Right ventricle myocardium superior (tissue), 1 donor: Measurements from ENCODE around the gene GNB1. TPM values are rescaled to one million over a fixed set of nuclear protein-coding genes. Genes with fewer than 3 reads are reported as not detected.
A peak's percentile ranks its signal among the peaks of the same experiment; 100 is the strongest.
"Not testable (repeated sequence)": the region's sequence is repeated elsewhere in the genome, so short reads cannot be mapped to it uniquely, and the experiment has no call there.

ENCODE experiments used
- ATAC-seq: fragments of 200-7000 bp; cut with Tn5 transposase; one replicate; pipeline ENCODE4 v1.9.1; 2020; ENCODE audit warnings: mild to moderate bottlenecking; ENCODE audit not compliant: poor library complexity
- DNase-seq: peaks from one replicate; pipeline ENCODE4 v3.0.0-alpha.2; 2020
- intact Hi-C: fragments of 100-400 bp; cut with DNase I; formaldehyde crosslinking; loops from one replicate; pipeline ENCODE4 v1.11.2; 2022
- total RNA-seq: library from RNA; stranded (reverse); fragmentation: NEBNext Ultra II Directional; extraction: Animal tissue kit (Norgen Biotek cat#: 25700); gene quantifications from one replicate; pipeline ENCODE4 v1.2.1, GENCODE V29; 2021
- donor health status: DM: no; HTN: yes; CAD: no; lungs with severe emphysema.

The GNB1 gene
- total RNA-seq, 1 donor from 2014 or later, result 154 TPM

DNA sequence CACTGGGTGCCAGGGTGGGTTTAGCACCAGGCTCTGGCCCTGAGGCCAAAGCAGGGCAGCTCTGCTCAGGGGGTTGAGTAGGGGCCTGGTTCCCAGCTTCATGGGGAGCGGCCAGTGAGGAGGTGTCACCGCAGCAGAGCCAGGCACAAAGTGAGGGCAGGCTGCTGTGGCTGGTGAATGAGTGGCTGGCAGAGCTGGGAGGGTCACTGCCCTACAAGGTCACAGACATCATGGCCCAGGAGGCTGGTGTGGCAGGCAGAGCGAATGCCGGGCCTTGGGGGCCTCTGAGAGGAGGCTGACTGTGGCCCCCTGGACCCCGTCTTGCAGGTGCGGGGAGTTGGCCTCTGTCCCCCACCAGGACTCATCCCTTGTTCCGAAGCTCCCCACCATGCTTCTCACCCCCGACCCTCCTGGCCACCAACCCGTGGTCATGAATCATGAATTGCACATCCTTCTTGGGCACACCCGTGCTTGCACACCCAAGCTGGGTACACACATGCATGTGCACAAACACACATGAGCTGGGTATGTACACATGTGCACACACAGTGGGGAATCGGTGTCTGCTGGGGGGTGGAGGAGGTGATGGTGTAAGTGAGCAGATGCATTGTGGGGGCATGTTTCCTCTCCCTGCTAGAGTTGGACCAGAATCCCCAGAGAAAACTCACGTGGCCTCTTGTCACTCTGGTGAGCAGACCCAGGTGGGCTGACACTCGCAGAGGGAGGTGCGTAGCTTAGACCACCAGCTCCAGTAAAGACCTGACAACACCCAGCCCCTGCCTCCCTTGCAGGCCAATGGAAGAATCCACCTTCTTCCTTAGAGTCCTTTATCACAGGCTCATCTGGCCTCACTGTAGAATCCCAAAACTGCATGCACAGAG, 4.8 kb upstream of the GNB1 start:
- intact Hi-C loops, result no loop called here
- DNase-seq, result no peak
- no peak for ATAC-seq

DNA sequence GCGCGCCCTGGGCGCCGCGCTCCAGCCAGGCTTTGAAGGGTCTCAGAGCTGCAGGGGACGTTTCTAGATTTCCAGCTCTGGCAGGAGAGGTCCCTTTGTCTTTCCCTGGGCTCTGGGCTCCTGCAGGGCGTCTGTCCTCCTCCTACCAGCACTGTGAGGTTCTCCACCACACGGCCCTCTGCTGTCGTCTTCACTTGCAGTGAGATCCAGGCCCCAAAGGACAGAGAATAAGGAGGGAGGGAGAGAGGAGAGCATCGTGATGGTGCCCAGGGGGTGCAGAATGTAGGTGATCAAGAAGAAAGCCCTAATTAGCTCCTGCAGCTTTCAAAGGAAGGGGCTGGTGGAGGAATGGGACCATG, 4.2 kb upstream of the GNB1 start:
- ATAC-seq (no peak), DNase-seq (no peak)
- intact Hi-C loops, result no loop called here

DNA sequence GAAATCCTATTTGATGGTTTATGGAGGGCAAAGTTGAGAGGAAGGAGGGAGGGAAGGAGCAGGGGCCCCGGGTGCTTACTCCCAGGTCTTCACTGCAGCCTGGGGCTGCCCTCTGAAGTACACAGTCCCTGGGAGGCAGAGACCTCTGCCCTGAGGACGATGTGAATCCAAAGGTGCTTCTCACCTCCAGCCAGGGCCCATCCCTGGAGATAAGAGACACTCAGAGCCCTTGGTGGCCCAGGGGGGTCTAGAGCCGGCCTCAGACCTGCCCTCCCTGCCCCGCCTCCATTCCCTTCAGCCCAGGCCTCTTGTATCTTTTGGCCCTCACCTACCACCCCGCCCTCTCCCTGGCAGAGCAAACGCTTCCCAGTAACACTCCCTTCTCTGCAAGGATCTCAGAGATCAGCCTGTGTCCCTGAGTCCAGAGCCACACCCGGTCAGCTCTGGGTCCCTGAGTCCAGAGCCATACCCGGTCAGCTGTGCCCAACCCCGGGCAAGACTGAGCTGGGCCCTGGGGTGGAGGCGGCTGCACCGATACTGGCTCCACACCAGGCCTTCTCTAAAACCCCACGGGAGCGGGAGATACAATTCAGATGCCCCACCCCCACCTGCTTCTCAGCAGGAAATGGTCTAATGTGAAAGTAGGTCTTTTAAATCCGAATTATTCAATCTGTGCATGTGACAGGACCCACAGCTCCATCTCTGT, 3.6 kb upstream of the GNB1 start:
- peak; percentile 33 for ATAC-seq
- intact Hi-C loops, result no loop called here
- peak; percentile 74 for DNase-seq

DNA sequence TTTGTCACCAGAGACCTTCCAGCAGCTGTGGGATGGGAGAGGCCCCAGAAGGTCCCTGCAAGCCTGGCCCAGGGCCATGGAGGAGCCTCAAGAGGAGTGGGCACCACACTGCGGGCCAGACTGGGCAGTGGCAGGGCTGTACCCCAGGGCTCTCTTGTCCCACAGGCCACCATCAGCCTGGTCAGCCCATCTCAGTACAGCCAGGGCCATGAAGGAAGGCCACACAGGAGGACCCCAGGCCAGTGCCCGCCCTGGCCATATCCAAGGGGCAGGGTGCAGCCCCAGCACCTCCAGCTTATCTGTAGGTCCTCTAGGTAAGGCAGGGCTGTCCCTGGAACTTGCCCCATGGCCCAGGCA, 3.1 kb upstream of the GNB1 start:
- DNase-seq, result no peak
- intact Hi-C loops, result no loop called here

DNA sequence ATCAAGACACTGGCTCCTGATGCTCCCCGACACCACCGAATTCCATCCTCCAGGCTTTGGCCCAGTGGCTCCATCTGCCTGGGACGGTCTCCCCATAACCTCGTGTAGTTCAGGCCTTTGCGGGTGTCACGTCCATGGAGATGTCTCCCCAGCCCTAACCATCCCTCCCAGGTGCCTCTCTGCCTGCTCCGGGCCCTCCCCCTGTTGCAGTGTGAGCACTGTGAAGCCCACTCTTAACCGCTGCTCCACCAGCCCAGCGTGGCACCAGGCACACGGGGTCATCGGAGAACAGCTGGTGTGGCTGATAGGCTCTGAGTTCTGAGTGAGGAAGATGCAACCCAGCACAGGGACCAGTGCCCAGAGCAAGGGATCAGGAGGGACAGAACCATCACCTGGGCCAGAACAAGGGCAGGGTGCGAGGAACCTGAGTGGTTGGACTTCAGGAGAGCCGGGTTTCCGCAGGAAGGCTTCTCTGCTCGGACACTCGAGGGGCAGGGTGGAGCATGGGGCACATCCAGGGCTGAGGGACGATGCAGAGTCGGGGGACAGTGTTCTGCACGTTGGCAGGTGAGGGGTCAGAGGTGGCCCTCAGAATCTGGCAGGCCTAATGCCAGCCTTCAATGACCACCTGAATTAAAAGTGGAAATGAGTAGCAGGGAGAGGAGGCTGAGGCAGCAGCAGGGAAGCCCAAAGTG, 2.6 kb upstream of the GNB1 start:
- no peak for ATAC-seq
- no peak for DNase-seq
- intact Hi-C loops, result no loop called here

More for the DNA sequence above, 3.1 kb upstream of the GNB1 start:
- ATAC-seq, result no peak

DNA sequence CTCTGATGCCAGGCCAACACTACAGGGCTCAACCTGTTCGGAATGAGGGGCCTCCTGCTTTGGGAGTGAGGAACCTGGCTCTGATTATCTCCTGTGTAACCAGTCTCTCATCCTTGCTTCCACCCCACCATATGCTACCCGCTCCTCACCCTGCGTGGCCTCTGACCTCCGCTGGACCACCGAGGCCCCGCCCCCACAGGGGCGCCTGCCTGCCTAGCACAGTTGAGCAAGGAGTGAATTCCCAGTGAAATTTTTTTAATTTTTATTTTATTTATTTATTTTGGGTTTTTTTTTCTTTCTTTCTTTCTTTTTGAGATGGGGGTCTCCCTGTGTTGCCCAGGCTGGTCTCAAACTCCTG, 1.9 kb upstream of the GNB1 start:
- intact Hi-C loops, result no loop called here
- DNase-seq, result no peak

DNA sequence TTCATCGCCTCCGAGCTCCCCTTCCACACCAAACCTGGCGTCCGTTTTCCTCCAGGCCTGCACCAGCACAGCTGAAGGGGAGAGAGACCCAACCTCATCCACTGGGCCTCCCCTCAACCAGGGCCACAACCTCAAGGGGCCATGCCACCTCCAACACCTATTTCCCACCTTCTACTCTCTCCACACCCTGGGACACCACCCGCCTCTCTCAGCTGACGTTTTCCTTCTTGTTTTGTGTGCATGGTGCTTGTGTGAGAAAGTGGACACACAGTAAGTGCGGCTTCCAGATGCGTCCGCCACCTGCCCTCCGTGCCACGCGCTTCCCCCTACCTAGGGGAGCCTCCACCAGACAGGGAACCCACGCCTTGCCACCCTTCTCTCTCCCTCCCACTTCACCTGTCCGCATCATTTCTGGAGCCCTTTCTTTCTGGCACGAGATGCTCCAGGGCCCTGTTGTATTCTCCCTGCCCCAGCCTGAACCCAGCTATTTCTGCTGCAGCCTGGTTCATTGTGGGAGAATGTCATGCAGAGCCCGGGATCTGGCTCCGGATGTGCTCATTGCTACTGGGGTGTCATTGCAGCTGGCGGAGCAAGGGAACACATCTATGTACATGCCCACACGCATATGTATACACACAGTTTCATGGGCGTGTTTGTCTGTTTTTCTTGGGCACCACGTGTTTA, 1.3 kb upstream of the GNB1 start:
- DNase-seq (no peak), ATAC-seq (no peak)

More for the DNA sequence above, 1.9 kb upstream of the GNB1 start:
- ATAC-seq, result no peak

DNA sequence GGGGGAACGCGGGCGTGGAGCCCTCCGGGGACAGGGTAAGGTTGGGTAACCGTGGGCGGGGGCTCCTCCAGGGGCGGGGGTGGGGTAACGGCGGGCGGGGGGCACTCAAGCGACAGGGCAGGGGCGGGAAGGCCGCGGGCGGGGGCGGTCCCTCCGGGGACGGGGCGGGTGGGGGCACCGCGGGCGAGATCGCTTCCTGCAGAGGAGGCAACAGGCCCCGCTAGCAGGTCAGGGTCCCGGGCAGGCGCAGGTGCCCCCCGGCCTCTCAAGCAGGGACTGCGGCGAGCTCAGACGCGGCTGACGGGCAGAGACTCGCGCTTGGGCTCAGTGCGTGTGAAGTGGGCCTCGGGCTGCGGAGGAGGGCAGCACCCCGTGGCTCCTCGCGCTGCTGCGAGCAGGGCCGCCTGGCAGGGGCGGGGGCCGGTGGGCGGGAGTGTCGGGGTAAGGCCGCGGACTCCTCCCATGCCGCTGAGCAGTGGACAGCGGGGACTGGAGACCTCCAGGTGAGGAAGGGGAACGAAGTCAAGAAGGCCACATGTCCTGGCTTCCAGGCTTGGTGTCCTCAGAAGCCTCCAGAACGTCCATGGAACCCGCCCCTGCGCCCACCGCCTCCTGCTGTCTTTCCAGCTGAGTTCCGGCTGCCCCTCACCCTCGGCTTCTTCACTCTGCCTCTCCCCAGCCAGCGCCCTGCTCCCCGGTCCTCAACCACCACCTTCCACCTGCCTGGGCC, 627 bp upstream of the GNB1 start:
- intact Hi-C loops, result no loop called here
- DNase-seq (peak; percentile 83), ATAC-seq (peak; percentile 70)

More for the DNA sequence above, 1.3 kb upstream of the GNB1 start:
- intact Hi-C loops, result no loop called here

DNA sequence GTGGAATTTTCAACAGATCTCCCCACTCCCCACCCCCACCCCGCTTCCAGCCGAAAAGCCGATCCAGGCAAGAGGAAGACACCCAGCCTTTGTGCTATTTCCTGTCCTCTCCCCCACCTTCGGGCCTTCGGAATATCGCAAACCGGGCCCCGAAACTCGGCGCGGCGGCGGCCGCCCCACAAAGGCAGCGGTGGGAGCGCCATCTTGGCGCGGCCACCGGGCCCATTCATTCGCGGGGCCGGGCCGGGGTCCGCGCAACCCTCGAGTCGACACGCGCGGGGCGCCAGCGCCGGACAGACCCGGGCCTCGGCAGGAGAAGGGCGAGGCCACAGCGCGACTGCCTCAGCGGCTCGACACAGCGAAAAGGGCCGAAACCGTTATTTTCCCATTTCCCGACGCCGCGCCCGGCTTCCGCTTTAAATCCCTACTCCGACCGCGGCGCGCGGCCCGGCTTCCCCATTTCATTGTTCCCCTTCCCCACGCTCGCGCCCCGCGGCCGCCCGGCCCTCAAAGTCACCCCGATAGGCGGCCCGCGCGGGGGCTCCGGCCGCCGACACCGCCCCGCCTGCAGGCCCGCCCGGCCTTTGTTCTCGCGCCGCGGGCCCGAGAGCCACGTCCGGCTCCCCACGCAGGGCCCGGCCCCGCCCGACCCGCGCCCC, 911 bp downstream of the GNB1 start:
- intact Hi-C loops, result no loop called here
- DNase-seq, result peak; percentile 89
- ATAC-seq, result peak; percentile 1

DNA sequence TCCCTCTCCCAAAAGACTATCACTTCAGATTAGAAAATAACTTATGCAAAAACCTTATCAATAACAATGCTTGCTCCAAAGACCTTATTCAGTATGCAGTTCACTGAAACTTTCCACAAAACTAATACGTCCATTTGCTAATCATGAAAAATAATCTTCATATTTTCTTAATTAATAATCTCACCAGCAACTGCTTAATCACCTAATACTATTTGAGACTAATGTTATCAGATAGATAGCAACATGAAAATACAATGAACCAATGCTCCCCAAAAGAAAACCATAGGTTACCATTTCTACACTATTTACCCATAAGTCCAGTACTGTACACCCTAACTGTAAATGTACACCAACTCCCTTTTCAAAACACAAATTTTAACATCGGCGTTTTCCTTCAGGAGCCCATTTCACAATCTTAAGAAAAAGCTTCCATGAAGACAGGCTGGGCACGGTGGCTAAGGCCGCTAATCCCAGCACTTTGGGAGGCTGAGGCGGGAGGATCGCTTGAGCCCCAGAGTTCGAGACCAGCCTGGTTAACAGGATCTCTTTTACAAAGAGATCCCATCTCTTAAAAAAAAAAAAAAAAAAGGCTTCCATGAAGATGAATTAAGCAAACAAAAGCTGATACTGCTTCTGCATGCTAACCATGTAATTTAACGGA, 1.7 kb downstream of the GNB1 start:
- intact Hi-C loops, result no loop called here
- no peak for DNase-seq
- no peak for ATAC-seq

DNA sequence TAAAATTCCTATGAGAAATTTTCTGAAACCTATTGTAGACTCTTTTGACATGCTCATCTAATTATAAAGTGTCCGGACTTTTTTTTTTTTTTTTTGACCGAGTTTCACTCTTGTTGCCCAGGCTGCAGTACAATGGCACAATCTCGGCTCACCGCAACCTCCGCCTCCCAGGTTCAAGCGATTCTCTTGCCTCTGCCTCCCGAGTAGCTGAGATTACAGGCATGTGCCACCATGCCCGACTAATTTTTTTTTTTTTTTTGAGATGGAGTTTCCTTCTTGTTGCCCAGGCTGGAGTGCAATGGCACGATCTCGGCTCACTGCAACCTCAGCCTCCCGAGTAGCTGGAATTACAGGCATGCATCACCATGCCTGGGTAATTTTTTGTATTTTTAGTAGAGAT, 7.0 kb downstream of the GNB1 start:
- DNase-seq, intact Hi-C loops, ATAC-seq: not testable (repeated sequence)

DNA sequence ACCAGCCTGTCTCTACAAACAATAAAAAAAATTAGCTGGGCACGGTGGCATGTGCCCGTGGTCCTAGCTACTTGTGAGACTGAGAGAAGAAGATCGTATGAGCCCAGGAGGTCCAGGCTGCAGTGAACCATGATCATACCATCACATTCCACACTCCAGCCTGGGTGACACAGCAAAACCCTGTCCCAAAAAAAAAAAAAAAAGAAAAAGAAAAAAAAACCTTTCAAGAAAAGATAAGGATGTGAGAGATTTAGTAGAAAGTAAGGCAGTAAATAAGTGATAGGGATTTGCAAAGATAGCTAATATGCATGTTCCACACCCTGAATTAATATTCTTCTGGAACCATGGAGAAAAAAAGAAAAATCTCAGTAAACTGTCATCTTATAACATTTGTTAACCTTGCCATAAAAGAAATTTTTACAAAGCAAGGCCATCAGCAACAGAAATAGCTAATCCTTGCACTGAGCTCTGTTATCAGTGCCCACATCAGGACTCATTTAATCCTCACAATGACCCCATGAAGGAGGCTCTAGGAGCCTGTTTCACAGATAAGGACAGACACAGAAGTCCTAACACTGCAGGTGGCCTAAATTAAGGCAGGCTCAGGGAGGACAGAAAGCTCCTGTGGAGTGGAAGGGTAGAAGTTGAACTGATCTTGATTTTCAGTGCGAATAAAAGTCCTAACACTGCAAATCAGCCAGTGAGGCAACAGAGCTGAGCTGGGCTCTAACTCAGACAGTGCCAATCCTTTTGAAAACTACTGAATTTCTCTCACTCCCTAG, 7.6 kb downstream of the GNB1 start:
- intact Hi-C loops, result no loop called here
- DNase-seq (no peak), ATAC-seq (peak; percentile 23)

DNA sequence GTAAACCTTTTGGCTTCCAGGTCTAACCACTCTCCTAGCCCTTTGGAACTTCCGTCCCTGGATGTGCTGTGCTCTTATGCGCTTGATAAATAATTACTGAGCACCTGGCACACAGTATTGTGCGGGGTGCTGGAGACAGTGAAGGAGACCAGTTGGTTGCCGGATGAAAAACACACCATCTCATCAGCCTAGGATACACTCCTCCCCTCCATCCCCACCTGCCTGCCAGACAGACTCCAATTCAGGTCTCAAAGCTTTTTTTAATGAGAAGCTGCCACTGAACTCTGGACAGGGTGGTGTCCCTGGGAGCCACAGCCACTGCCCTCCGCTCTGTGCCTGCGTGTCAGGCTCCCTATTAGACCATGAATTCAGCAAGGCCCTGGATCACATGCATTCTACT, 9.2 kb downstream of the GNB1 start:
- no peak for DNase-seq
- peak; percentile 31 for ATAC-seq
- intact Hi-C loops, result no loop called here

DNA sequence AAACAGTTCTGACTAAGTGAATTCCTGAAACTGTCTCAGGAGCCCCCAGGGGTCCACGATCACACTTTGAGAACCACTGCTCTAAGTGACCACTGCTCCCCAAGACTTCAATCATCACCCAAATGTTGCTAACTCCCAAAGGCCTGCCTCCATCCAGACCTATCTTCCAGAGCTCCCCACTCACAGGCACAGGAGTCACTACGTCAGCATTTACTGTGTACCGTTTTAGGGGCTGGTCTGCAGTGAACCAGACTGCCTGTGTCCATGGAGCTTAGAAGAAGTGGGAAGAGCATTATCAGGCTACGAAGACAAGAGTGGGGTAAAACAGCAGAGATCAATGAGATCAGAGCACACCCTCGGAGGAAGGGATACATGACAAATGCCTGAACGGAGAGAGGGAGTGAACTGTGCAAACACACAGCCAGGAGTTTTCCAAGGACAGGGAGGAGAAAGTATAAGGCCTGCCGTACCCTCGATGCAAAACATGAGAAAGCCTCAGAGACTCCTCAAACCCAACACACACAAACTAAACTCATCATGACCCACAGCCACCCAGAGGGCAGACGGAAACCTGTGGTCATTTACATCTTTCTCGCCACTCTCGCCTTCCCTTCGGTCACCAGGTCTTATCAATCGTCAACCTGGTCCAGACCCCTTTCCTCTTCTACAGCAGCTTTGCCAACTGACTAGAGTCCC, 10.1 kb downstream of the GNB1 start:
- intact Hi-C loops, result no loop called here
- peak; percentile 14 for ATAC-seq
- no peak for DNase-seq

DNA sequence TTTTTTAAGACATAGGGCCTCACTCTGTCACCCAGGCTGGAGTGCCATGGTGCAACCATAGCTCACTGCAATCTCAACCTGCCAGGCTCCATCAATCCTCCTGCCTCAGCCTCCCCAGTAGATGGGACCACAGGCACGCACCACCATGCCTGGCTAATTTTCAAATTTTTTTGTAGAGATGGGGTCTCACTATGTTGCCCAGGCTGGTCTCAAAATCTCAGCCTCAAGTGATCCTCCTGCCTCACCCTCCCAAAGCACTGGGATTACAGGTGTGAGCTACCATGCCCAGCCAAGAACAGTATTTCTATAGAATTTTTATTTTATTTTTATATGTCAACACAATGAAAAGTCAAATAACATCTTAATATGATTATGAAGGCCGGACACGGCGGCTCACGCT, 10.9 kb downstream of the GNB1 start:
- intact Hi-C loops, result no loop called here
- ATAC-seq, result no peak
- DNase-seq, result no peak

DNA sequence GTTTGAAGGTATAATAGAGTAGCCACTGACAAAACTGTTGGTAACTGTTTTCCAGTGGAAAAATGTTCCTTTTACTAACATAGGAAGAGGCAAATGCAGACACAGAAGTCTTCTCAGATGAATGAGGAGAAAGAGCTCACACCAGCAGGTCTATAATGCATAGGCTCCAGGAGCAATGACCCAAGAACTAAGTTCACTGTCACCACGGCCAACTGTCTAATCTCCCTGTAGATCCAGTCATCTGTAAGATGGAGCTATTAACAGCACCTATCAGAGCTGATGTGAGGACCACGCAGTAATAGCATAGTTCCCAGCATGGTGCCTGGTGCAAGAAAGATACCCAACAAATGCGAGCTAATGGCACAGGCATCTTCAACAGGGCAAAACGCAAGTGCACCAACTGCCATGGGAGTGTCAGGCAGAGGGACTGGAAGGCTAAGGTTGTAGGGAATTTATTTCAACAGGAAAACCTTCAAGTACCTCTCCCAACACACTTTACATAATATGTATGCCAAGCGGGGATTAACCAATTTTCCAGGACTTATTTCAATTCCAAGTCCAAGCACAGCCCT, 12.9 kb downstream of the GNB1 start:
- DNase-seq (no peak), ATAC-seq (no peak)
- intact Hi-C loops, result no loop called here
